GM08714 (cell line): ENCODE results near the gene EVC.

Experiments
- H3K4me3 ChIP-seq: fragments of 200-500 bp; sonication (Bioruptor generic); 2 replicates; pipeline ENCODE4 v1.5.1; 2014; ENCODE audit warnings: mild to moderate bottlenecking, low read length, inconsistent platforms
- ZNF274 ChIP-seq: IDR thresholded peaks from 2 replicates; pipeline ENCODE4 v1.6.1; 2012; ENCODE audit warnings: mild to moderate bottlenecking, low read depth, low read length

The EVC gene

GRCh38 chr4:5703831-5704230 is 7.2 kb upstream of the EVC start:
- no peak overlapping the region for H3K4me3 ChIP-seq
- TF ChIP-seq ZNF274 = no peak

- H3K4me3 ChIP-seq = no peak overlapping the region
- no peak for TF ChIP-seq ZNF274
Measured at GRCh38 chr4:5704276-5704675, 6.7 kb upstream of the EVC start.

- no peak overlapping the region for H3K4me3 ChIP-seq
- TF ChIP-seq ZNF274 = no peak
Measured at GRCh38 chr4:5705647-5706320, 5.2 kb upstream of the EVC start.

- H3K4me3 ChIP-seq = no peak overlapping the region
- TF ChIP-seq ZNF274 = no peak
Measured at GRCh38 chr4:5706486-5707290, 4.3 kb upstream of the EVC start.

- H3K4me3 ChIP-seq = no peak overlapping the region; the same call in 1 of the 2 replicates
- TF ChIP-seq ZNF274 = no peak
Measured at GRCh38 chr4:5707366-5707765, 3.6 kb upstream of the EVC start.

- peak overlapping the region; percentile 42; the same call in 1 of the 2 replicates for H3K4me3 ChIP-seq
- no peak for TF ChIP-seq ZNF274
Measured at GRCh38 chr4:5707778-5708448, 3.1 kb upstream of the EVC start.

- TF ChIP-seq ZNF274 = no peak
- H3K4me3 ChIP-seq = peak within 1 kb of the TSS; percentile 42; the same call in 1 of the 2 replicates
Measured at GRCh38 chr4:5708449-5709206, 2.4 kb upstream of the EVC start, which contains the start of gene EVC2. Gene EVC2, minus strand, starts transcription at chr4:5708559. Its CDS starts 46 bp downstream, at chr4:5708513.

GRCh38 chr4:5709207-5709575 is 1.8 kb upstream of the EVC start:
- H3K4me3 ChIP-seq = no peak overlapping the region
- no peak for TF ChIP-seq ZNF274

GRCh38 chr4:5710065-5710960 is 688 bp upstream of the EVC start:
- H3K4me3 ChIP-seq = peak overlapping the region; percentile 51; the same call in 1 of the 2 replicates
- TF ChIP-seq ZNF274 = no peak

- TF ChIP-seq ZNF274 = no peak
Measured at GRCh38 chr4:5711479-5712184, 631 bp downstream of the EVC start.

GRCh38 chr4:5712517-5712916 is 1.5 kb downstream of the EVC start:
- H3K4me3 ChIP-seq = no peak overlapping the region; the same call in 1 of the 2 replicates
- TF ChIP-seq ZNF274 = no peak

More at GRCh38 chr4:5711479-5712184, 631 bp downstream of the EVC start:
- H3K4me3 ChIP-seq = peak overlapping the region; percentile 49; the same call in 1 of the 2 replicates

- H3K4me3 ChIP-seq = no peak overlapping the region; the same call in 1 of the 2 replicates
Measured at GRCh38 chr4:5712931-5713330, 1.9 kb downstream of the EVC start.

More at GRCh38 chr4:5712931-5713330, 1.9 kb downstream of the EVC start:
- no peak for TF ChIP-seq ZNF274
